GM19193 (cell line): Measurements from ENCODE around the gene STAMBP.

Experiments used
- POLR2A ChIP-seq: IDR thresholded peaks from 4 replicates; pipeline ENCODE4 v1.6.1; 2011; ENCODE audit not compliant: insufficient read depth, insufficient read length; ENCODE audit errors: extremely low read depth

STAMBP gene

GRCh38 chr2:73910873-73911547, 82.2 kb downstream of the STAMBP start:
- no peak for TF ChIP-seq POLR2A

- TF ChIP-seq POLR2A, result no peak
These were observed 82.9 kb downstream of the STAMBP start for GRCh38 chr2:73911548-73912208.

- no peak for TF ChIP-seq POLR2A
These were observed 84.8 kb downstream of the STAMBP start for GRCh38 chr2:73913414-73914054.

GRCh38 chr2:73914667-73915066, 85.9 kb downstream of the STAMBP start:
- no peak for TF ChIP-seq POLR2A

- TF ChIP-seq POLR2A, result no peak
These were observed 86.8 kb downstream of the STAMBP start for GRCh38 chr2:73915437-73915993.

- TF ChIP-seq POLR2A, result no peak
These were observed 87.9 kb downstream of the STAMBP start for GRCh38 chr2:73916666-73917065.

GRCh38 chr2:73917296-73917695, 88.5 kb downstream of the STAMBP start:
- TF ChIP-seq POLR2A, result no peak

GRCh38 chr2:73917696-73918207, 89.0 kb downstream of the STAMBP start:
- no peak for TF ChIP-seq POLR2A

- TF ChIP-seq POLR2A, result no peak
These were observed 90.1 kb downstream of the STAMBP start for GRCh38 chr2:73918856-73919255.

GRCh38 chr2:73919596-73920228, 91.0 kb downstream of the STAMBP start:
- no peak for TF ChIP-seq POLR2A

- no peak for TF ChIP-seq POLR2A
These were observed 92.1 kb downstream of the STAMBP start for GRCh38 chr2:73920577-73921545.

- no peak for TF ChIP-seq POLR2A
These were observed 92.8 kb downstream of the STAMBP start for GRCh38 chr2:73921581-73921980.

GRCh38 chr2:73922681-73923080, 93.9 kb downstream of the STAMBP start:
- TF ChIP-seq POLR2A, result no peak
